Ammon's horn (tissue), 1 donor: ENCODE data around the gene CNTNAP2.
"Not testable (repeated sequence)": the region's sequence is repeated elsewhere in the genome, so short reads cannot be mapped to it uniquely, and the experiment has no call there.

Source experiments
- DNase-seq: peaks from one replicate; pipeline ENCODE4 v3.0.0-alpha.2; 2016; ENCODE audit warnings: low spot score

Gene CNTNAP2

DNA sequence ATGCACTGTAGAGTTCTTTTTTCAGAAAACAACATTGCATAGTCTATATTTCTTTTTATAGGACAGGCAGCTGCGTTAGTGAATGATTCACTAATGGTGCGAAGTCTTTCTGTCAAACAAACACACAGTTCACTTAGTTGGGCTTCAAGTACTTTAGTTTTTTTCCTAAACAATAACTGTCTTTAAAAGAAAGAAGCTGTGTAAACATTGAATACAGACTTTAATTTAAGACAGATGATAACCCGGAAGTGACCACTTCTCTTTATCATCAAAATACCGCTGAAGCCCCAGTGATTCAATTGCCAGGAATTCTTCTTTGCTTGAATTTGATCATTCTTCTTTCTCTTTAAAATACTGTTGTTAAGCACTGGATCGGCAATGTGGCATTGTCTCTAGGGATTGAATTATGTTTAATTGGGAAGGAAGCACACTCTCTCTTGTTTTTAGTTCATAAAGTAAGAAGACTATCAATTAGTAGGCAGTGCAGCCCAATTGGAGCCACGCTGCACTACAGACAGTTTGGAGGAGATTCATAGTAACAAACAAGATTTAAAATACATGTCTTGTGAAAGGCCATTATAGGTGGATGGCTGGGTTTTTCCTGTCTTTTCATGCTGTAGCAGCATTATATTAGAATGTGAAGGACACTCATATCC, 30.4 kb downstream of the CNTNAP2 start:
- no peak for DNase-seq

- DNase-seq, result no peak
Observed at GRCh38 chr7:146150153-146150552, 33.6 kb downstream of the CNTNAP2 start.

DNA sequence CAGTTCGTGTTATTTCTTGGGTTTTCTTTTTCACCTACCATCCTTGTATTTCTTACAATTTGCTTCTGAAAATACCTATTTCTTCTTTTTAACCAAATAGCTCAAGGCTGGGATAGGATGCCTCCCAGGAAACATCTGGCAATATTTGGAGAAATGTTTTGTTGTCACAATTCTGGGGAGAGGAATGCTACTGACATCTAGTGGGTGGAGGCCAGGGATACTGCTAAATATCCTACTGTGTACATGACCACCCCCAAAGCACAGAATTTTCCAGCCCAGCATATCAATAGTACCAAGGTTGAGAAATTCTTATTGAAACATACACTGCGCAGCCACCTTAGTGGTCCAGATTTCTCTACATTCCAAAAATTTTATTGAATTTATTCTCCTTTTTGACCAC, 55.5 kb downstream of the CNTNAP2 start:
- DNase-seq, result no peak

GRCh38 chr7:146175716-146176115, 59.1 kb downstream of the CNTNAP2 start:
- DNase-seq, result no peak

DNA sequence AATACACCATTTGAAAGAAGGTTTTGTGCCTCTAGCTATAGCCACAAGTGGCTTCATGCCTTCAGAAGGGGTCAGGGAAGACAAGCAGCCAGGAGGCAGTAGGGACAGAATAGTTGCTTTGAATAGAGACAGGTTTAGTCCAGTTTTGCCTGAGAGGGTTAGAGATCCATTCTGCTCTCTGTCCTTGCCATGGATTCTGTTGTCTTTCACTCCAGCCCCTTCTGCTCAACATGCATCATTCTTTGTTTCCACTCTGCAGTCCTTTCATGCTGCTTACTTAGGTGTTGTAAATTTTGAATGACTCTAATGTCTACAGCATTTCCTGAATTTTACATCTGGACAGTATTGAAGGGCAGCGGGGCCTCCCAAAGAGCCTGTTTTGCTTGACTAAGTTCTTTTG, 60.3 kb downstream of the CNTNAP2 start:
- DNase-seq, result no peak

- no peak for DNase-seq
Observed at GRCh38 chr7:146177301-146177700, 60.7 kb downstream of the CNTNAP2 start.

- no peak for DNase-seq
Observed at GRCh38 chr7:146185844-146186243, 69.2 kb downstream of the CNTNAP2 start.

- DNase-seq, result not testable (repeated sequence)
Observed at GRCh38 chr7:146191428-146191827, 74.8 kb downstream of the CNTNAP2 start.

GRCh38 chr7:146201945-146202344, 85.3 kb downstream of the CNTNAP2 start:
- no peak for DNase-seq

- DNase-seq, result no peak
Observed at GRCh38 chr7:146206270-146206669, 89.7 kb downstream of the CNTNAP2 start.

- no peak for DNase-seq
Observed at GRCh38 chr7:146208492-146208891, 91.9 kb downstream of the CNTNAP2 start.

DNA sequence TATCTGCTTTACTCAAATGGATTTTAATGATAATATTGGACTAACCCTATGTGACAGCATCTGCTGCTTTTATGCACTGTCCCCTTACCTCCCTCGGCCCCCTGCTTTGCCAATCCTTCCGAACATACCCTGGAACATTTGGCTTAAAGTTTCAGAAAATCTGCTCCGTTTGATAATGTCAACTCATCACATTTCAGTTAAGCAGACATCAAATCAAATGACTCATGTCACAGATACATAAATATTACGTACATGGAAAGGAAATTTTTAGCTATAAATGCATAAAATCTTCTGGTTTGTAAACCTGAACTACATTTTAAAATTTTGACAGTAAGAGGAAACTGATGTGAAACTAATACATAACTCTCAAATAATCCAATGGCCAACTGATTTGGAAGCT, 98.2 kb downstream of the CNTNAP2 start:
- no peak for DNase-seq

- peak; percentile 7 for DNase-seq
Observed at GRCh38 chr7:146216396-146217041, 99.9 kb downstream of the CNTNAP2 start.

DNA sequence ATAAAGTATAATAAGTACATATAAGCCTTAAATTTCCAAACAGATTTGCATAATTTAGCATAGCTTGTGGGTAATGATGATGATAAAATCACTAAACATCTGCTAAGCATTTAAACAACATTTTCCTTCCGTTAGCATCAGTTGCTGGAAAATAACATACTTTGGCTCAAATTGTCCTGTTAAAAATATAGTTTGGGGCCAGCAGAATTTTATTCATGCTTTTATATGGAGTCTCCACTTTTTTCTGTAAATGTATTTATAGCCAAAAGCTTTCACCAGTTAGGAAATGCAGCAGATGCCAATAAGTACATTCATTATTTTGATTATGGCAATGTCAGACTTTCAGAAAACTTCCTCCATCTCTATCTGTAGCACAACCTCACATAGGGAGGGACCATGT, 107.2 kb downstream of the CNTNAP2 start:
- no peak for DNase-seq

DNA sequence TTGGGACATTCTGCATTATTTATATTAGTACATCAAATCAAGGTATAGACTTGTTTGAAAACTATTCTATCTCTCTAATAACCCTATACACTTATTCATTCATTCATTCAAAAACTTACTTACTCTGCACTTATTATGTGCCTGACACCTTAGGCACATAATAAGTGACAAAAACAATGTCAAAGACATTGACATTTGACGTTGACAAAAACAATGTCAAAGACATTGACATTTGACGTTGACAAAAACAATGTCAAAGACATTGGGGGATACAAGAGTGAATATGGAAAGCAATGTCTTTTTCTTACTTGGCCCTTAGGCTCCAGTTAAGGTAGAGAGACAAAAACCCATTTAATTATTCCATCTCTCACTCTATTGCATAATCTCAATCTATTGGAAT, 116.0 kb downstream of the CNTNAP2 start:
- no peak for DNase-seq

- DNase-seq, result peak; percentile 32
Observed at GRCh38 chr7:146235195-146235594, 118.6 kb downstream of the CNTNAP2 start.

DNA sequence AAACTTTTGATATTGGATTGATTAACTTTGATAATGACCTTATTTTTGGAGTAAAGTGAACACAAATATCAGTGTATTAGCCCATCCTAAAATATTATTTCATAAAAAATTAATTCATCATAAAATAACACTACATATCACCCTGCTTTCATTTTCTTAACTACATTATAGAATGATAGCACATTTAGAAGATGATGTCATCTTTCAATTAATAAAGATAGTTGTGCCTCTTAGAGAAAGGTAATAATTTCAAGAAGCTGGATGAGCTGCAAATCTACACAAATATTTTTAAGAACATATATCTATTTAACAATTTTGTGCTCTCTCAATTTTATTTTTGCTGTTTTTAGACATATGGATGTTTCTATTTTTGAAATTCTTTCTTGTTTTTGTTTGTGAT, 126.1 kb downstream of the CNTNAP2 start:
- DNase-seq, result no peak

DNA sequence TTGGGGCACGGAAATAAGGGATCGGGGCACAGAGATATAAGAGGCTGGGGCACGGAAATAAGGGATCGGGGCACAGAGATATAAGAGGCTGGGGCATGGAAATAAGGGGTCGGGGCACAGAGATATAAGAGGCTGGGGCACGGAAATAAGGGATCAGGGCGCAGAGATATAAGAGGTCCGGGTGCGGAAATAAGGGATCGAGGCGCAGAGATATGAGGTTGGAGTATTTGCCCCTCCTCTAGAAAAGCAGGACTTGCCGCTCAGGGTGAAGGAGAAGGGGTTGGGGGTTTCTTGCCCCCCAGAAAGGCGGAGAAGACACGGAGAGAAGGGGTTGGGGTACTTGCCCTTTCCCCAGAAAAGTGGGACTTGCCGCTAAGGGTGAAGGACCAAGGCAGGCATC, 131.4 kb downstream of the CNTNAP2 start:
- not testable (repeated sequence) for DNase-seq

DNA sequence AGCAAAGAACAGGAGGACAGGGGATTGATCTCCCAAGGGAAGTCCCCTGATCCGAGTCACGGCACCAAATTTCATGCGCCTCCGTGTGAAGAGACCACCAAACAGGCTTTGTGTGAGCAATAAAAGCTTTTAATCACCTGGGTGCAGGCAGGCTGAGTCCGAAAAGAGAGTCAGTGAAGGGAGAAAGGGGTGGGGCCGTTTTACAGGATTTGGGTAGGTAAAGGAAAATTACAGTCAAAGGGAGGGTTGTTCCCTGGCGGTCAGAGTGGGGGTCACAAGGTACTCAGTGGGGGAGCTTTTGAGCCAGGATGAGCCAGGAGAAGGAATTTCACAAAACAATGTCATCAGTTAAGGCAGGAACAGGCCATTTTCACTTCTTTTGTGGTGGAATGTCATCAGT, 132.1 kb downstream of the CNTNAP2 start:
- DNase-seq, result not testable (repeated sequence)

DNA sequence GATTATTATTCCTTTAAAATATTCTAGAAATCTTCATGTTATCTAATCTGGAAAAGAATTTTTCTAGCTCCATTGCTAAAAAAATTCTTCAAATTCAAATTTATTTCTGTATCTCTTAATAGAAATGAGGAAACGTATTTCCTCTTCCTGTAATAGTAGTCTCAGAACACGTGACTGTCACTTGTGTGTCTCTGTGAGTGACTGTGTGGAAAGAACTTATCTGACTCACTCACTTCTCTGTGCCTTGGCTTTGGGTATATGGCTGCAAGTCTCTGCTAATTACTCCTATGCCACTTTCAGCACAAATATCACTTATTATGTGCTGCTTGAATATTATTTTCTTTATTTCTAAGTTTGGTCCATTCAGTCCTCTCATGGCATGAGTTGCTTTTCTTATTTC, 132.7 kb downstream of the CNTNAP2 start:
- DNase-seq, result no peak

DNA sequence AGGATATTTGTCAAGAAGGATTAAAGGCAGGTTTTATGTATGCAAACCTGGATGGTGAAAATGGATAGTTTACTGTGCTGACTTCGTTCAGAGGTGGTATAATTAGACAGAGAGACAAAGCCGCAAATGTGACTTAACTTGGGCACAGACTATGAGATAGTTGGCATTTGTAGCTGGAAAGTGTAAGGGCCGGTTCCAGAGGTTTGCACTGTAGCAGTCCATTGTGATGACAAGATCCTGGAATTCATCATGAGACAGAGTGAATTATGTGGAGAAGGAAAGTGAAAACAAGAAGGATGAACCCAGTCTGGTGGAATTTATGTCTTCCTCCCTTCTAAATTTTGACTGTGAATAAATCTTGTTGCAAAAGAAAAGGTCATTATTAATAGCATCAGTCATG, 139.0 kb downstream of the CNTNAP2 start:
- no peak for DNase-seq

DNA sequence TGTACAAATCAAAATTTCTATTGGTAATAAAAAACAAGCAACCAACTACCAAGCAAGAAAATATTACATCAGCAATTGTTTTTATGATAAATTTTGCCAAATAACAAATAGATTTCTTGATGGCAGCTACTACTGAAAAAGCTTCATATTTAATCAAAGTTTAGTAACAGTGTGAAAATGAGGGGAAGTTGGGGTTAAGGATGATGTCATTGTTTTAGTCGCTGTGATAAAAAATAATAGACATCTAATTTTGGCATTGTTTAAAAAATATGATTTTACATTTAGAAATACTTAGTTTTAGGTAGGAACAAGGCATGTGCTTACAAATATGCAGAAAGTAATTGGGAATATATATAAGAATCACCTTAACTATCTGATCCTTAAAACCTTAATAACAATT, 145.9 kb downstream of the CNTNAP2 start:
- no peak for DNase-seq

GRCh38 chr7:146276888-146277287, 160.3 kb downstream of the CNTNAP2 start:
- DNase-seq, result no peak

DNA sequence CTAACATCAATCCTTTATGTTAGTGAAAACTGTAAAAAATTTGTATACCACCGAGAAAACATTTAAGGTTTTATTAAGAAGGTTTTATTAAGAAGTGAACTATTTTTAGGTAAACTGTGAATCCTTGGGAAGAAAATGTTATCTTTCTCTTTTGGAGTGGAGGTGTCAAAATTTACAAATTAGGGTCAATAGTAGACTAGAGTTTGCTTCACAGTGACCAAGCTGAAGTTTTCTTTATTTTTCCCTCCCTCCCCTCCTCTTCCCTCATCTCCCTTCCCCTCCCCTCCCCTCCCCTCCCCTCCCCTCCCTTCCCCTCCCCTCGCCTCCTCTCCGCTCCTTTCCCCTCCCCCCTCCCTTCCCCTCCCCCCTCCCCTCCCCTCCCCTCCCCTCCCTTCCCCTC, 168.8 kb downstream of the CNTNAP2 start:
- no peak for DNase-seq
